Activated CD4-positive, alpha-beta T cell treated with anti-CD3 and anti-CD28 coated beads, Interleukin-2, amount 50 U/mL, for 16 hours (primary cell): ENCODE measurements around the gene LPCAT3.
A peak's percentile ranks its signal among the peaks of the same experiment; 100 is the strongest.

Source experiments
- DNase-seq: peaks from one replicate; pipeline ENCODE4 v3.0.0-alpha.2; 2020

Gene LPCAT3

DNA sequence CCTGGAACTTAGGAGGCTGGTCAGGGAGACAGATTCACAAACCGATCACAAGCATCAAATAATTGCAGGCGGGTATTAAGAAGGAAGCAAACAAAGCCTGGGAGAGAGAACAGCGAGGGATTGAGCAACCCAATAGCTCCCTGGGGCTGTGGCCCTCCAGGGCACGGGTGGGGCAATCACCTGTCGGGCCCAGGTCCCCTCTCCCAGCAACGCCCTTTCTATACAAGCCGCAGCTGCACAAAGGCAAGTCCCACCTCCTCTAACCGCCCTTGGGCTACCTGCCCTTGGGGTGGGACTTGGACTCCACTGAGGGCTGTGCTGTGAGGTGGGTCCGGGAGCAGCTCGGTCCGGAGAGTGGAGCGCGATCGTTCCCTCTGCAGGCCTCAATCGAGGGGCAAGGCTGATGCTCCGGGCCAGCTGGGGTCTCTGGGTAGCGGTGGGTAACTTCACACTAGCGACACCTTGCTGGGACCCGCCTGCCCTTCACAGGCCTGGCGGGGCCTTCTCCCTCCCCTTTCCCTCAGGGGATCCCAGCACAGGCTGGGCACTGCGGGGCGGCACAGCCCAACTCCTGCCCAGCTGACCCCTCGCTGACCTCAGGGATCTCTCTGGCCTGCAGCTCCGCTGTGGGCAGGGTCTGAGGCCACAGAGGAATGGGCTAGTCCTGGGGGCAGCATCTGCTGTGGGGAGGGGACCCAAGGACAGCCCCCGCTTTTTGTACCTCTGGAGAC is 55.8 kb downstream of the LPCAT3 start:
- DNase-seq: no peak

DNA sequence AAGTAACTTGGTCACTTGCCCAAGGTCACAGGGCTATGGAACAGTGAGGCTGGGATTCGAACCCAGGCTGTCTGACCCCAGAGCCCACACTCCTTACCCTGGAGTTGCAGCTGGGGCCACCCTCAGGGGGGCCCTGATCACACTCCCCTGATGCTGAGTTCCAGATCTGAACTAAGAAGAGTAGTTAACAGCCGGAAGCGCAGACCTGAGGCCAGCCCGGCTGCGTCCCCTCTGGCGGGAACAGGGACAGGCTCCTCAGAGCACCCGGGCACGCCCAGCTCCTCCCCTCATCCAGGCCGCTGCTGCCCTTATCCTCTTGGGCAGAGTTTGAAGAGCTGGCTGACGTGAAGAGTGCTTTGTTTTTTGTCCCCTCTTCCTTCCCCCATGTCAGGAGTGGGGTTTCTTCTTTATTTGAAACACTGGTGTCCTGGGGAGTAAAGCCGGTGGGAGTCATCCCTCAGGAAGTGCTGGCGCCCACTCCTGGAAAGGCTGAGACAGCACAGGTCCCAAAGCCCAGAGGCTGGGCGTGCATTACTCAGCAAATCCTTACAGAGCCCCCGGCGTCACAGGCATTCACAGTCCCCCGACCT is 56.5 kb downstream of the LPCAT3 start:
- DNase-seq: peak; percentile 58

DNA sequence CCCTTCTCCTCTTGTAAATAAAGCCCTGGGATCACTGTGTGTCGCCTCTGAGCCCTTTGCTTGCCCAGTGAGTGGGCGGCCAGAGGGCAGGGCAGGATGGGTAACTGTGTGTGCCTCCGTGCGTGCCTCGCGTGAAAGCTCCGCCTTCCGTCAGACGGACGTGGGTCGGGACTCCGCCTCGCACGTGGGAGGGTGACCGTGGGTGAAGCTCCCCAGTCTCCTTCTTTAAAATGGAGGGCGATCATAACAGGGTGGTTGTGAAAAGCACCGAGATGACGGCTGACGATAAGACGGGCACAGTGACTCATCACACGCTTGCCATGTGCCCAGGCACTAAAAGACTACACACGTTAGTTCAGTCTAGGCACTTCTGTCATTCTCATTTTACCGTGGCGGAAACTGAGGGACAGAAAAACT is 57.0 kb downstream of the LPCAT3 start:
- peak; percentile 94 for DNase-seq

DNA sequence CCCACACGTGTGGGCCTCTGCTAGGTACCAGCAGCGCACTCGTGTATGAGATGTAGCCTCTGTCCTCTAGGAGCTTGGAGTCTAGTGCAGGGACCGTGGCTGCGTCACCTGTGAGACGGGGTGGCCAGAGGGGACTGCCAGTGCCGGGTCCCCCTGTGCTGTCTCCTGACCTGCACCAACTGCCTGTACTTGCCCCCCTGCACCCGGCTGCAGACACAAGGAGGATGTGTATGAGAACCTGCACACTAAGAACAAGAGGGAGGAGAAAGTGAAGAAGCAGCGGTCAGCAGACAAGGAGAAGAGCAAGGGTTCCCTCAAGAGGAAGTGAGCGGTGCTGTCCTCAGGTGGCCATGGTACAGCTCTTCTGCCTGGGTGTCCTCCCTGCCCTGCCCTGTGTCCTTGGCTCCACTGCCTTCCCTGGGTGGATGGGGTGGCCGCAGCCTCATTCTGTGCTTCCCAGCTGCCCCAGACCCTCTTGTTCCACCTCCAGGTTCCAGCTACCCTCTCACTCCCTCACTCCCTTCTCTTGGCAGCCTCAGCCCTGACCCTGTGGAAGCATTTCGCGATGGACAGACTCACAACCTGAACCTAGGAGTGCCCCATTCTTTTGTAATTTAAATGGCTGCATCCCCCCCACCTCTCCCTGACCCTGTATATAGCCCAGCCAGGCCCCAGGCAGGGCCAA is 57.5 kb downstream of the LPCAT3 start:
- DNase-seq: peak; percentile 77

DNA sequence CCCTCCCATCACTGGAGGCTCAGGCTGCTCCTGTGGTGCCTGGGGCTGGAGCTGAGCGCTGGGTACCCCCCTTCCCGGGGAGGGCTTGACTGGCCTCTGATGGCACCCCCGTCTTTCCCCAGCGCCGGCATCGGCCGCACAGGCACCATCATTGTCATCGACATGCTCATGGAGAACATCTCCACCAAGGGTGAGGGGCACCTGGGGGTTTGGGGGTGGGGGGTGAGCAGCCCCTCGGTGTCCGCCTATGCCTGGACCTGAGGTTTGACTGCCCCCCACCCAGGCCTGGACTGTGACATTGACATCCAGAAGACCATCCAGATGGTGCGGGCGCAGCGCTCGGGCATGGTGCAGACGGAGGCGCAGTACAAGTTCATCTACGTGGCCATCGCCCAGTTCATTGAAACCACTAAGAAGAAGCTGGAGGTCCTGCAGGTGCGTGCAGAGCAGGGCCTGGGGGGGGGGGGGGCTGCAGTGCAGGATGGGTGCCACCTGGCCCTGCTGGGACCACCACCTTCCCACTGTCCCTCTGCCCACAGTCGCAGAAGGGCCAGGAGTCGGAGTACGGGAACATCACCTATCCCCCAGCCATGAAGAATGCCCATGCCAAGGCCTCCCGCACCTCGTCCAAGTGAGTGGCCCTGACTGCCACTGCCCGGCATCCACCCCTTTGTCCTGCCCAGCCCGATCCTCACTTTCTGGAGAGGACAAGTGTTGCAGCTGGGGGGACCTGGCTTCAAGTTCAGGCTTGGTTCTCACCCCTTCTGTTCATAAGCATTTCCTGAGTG is 58.3 kb downstream of the LPCAT3 start:
- DNase-seq: no peak

DNA sequence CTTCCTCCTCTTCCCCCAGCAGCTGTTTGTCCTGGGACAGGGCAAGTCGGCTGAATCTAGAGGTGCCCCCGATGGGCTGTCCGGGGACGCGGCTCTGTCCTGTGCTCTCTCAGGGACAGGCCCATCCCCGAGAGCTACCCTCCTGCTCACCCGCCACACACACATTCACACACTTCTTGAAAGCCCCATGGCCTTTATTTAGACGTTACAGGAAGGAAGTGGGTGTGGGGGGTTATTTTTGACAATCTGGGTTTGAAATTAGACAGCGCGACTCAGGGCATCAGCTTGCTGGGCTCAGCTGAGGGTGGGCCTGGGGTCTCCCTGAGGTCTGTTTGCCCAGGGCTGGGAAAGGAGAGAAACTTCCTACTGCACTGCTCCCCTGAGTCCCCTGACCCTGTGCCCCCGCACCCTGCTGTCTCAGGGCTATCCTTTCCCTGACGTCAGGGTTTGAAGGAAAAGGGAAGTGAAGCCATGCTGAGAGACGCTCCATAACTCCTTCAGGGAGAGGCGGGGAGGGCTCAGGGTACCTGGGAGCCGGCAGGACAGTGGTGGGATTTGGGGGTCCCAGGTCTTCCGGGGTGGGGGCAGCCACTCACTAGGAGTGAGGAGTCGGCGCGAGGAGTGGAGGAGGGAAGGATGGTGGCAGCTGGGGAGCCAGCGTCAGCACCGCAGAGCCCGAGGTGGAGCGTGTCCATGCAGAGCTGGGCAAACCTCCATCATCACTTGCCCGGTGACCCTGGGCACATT is 59.0 kb downstream of the LPCAT3 start:
- peak; percentile 87 for DNase-seq

DNA sequence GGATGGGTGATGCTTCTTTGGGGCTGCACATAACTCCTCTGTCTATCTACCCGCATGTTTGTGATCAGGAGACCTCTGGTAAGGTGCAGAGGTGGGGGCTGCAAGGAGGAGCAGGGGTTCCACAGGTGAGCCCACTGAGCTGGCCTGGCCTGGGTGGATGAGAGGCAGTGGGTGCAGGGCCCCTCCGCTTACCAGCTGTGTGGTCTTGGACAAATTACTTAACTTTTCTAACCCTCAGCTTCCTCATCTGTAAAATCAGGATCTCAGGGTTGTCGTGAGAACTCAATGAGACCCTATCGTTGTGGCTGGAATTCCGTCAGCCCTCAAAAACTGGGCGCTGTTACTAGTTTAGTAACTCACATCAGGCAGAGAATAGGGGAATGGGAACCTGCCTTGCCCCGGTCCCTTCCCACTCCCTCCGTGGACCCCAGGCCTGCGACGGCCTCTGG is 59.6 kb downstream of the LPCAT3 start:
- DNase-seq: no peak

DNA sequence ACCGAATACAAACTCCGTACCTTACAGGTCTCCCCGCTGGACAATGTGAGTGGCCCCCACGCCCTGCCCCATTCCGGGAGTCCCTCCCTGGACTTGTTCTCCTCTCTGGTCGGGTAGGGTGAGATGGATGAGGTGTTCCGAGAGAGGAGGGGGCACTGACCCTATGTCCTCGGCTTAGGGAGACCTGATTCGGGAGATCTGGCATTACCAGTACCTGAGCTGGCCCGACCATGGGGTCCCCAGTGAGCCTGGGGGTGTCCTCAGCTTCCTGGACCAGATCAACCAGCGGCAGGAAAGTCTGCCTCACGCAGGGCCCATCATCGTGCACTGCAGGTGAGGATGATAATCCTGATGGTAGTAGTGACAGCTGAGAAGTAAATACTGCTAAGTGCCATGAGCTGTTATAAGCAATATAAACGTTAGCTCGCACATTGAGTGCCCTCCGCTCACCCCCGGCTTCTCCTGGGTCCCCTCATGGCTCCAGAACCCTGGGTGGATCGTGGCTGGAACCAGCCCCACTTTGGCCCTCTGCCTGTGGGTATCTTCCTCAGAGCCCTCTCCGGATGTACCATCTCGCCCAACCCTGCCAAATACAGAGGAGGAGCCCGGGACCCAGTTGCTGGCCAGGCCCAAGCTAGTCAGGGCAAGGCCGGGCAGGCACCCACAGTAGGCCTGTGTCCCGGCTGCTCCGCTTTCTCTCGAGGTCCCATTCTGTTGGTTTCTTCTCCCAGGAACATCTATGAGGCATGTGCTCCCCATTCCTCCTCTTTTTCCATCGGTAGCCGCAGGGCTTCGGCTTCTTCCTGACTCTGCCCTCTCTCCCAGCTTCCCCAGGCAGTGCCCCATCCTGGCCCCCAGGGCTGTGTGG is 60.3 kb downstream of the LPCAT3 start:
- DNase-seq: peak; percentile 32

DNA sequence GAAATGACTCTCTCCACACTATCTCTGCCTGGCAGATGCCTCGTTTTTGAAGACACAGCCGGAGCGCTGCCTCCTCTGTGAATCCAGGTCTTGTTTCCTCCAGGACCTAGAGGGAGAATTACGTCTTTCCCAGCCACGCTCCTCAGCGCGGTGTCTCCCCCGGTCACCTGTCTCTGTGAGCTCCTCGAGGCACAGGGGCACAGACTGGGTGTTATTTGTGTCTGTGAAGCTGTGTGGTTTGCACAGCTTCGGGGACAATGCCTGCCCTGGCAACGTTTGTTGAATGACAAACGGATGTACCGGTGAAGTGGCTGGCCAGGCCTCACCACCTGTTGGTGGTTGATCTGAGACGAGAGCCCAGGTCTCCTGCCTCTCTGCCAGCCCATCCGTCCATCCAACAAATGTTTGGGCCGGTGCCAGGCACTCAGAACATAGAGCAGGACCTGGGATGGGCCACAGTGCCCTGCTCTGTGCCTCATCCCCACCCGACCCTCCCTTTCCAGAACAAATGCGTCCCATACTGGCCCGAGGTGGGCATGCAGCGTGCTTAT is 61.0 kb downstream of the LPCAT3 start:
- peak; percentile 44 for DNase-seq

DNA sequence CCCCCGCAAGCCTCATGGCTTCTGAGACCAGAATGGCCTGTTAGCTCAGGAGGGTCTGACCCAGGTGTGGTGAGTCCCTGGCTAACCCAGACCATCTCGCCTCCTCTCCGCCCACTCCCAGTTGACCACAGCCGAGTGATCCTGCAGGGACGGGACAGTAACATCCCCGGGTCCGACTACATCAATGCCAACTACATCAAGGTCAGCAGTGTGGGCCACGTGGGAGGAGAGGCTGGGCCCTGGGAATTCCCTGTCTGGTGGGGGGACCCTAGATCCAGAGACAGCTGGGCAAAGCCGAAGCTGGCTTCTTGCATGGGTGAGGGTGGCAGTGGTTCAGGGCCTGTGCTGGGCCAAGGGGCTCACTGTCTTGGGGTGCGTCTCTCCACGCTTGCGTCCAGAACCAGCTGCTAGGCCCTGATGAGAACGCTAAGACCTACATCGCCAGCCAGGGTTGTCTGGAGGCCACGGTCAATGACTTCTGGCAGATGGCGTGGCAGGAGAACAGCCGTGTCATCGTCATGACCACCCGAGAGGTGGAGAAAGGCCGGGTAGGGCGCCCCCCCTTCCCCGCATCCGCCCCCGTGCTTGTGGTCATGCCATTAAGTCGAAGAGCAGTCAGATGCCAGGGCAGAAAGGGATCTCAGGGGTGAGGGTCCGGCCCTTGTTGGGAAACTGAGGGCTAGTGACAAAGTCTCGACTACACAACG is 62.1 kb downstream of the LPCAT3 start:
- DNase-seq: no peak

DNA sequence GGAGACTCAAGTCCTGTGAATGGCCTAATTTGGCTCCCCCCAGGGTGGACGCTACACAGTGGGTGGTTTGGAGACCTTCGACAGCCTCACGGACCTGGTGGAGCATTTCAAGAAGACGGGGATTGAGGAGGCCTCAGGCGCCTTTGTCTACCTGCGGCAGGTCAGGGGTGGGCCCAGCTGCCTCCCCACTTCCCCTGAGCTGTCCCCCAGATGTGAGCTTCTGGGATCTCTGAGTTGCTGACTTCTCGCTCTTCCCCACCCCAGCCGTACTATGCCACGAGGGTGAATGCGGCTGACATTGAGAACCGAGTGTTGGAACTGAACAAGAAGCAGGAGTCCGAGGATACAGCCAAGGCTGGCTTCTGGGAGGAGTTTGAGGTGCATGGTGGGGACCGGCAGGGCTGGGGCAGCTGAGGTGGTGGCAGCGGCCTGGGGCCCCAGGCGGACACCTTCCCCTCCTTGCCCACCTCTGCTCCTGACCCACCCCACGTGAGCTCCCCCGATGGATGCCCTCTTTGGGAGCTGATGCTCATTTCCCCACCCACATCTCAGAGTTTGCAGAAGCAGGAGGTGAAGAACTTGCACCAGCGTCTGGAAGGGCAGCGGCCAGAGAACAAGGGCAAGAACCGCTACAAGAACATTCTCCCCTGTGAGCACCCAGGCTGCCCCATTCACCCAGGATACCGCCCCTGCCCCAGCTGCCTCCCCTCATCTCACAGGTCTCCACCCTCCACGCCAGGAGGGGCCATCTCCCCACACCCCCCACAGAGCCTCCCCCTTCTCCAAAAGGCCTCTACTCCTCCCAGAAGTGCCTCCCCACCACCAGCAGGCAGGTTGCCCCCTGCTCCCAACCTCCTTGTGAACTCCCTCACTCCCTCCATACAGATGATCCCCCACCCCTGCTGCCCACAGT is 62.9 kb downstream of the LPCAT3 start:
- no peak for DNase-seq

DNA sequence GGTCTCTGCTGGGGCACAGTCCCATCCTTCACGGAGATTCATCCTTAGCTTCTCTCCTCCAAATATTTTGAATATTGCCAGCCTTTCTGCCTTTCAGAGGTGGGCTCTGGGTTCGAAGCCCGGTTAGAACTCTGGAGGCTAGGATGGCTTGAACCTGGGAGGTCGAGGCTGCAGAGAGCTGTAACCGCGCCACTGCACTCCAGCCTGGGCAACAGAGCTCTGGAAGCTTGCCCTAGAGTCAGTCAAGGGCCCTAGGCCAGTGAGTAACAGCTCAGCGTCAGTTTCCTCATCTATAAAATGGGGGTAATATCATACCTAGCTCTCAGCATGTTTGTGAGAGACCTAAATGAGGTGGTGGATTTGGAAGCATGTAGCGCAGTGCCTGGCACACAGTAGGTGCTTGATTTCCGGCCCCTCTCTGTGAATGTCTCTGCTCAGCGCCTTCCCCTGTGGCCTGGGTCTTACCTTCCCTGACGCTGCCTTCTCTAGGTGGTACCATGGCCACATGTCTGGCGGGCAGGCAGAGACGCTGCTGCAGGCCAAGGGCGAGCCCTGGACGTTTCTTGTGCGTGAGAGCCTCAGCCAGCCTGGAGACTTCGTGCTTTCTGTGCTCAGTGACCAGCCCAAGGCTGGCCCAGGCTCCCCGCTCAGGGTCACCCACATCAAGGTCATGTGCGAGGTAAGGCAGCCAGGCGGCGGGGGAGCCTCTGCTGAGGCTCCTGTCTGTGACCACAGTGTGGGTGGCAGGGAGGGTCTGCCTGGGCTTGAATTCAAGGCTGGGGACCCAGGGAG is 63.8 kb downstream of the LPCAT3 start:
- DNase-seq: no peak

DNA sequence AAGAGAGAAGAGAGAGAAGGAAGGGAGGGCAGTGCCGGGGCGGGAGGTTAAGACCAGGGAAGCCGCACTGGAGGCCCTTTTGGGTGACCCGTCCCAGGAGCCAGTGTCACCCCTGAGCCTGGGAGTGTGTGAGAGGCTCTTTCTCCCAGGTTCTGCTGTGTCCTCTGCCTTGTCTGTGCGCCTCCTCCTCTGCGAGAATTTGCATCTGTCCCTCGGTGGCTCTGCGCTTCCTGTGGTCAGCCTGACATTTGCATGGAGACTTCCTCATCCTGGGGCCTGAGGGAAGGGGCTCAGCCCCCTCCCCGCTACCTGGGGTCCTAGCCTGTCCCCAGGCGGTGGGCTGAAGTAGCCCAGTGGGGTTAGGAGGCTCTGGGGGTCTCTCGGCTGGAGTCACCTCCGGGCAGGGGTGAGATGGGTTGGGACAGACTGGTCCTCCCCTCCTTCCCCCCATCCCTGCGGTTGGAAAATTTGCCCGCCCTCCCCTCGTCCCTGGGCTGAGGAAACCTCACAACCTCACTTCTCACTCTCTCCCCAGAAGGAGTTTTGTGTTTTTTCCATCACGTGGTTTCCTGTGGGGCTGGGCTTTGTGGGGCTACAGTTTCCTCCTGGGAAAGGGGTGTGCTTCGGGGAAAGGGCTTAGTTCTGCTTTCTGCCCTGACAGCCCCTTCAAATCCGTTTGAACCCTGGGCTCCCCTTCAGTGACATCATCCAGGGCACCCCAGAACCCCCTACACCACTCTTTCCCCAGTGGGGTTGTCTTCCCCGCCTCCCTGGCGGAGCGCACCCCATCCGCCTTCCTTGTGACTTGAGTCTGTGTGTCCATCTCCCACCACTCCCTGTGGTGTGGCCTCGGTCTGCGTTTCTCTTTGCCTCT is 64.6 kb downstream of the LPCAT3 start:
- peak; percentile 89 for DNase-seq

DNA sequence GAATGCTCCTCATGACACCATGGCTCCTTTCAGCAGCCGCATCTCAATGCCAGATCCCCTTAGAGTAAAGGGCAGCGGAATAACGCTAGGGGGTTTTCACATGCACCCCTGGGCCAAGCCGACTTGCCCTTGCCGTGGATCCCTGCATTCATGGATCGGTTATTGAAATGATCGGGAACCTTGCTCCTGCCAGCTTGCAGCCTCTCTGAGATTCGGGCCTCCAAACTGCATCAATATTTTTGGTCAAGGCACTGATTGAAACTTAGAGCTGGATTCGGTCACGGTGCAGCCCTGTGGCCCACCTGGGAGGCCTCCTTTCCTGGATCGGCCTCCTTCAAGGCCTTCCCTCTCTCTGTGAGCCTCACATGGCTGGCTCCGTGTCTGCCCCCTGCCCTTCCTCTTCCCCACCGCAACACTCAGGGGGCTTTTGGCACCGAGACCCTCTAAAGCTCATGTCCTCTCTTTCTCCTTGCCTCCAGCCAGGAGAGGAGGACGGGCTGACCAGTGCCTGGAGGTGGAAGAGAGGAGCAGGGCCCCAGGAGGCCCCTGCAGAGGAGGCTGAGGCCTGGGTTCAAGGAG is 65.3 kb downstream of the LPCAT3 start:
- no peak for DNase-seq

DNA sequence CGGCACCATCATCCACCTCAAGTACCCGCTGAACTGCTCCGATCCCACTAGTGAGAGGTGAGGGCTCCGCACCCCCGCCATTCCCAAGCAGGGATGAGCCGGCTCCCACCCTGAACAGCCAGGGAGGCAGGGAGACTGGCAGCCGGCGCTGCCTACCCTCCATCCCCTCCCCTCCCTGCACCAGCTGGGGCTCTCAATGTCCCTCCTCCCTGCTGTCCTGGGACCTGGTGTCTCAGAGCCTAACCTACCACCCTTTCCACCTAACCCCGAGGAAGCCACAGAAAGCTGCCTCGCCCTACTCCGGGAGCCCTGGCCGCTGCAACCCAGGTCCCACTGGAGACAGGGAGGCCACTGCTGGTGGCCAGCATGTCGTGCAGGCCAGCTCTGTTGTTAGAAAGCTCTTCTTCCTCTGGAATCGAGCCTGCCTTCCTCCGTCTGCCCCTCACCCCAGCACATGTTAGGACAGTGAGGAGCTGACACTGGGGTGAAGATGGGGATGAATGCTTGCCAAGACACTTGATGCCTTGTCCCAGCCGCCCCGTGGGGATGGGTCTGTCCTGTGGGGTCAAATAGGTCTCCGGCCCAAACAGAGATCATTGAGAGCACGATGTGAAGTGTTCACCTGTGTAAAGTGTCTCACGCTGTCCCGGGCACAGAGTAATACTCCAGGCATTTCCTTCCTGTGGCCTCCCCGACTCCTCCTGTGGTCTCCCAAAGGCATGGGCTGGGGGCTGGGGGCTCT is 66.0 kb downstream of the LPCAT3 start:
- peak; percentile 44 for DNase-seq

DNA sequence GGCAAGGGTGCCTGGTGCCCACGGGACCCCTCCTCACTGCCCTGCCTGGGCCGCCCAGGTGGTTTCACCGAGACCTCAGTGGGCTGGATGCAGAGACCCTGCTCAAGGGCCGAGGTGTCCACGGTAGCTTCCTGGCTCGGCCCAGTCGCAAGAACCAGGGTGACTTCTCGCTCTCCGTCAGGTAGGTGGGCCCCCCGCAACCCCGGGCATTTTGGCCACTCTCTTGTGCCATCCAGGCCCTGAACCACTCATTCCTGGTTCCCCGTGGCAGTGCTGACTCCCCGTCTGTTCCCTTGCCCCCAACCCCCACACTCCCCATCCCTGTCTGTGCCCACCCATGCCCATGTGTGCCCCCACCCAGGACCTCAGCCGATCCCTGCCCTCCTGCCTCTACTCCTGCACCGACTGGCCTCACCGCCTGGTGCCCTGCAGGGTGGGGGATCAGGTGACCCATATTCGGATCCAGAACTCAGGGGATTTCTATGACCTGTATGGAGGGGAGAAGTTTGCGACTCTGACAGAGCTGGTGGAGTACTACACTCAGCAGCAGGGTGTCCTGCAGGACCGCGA is 66.6 kb downstream of the LPCAT3 start:
- DNase-seq: peak; percentile 44
